Measurements from ENCODE around the gene DNAJB7.

GRCh38 chr22:40894417-40894816 lies 32.5 kb upstream of the DNAJB7 start:
- TF ChIP-seq, protein P1, sequence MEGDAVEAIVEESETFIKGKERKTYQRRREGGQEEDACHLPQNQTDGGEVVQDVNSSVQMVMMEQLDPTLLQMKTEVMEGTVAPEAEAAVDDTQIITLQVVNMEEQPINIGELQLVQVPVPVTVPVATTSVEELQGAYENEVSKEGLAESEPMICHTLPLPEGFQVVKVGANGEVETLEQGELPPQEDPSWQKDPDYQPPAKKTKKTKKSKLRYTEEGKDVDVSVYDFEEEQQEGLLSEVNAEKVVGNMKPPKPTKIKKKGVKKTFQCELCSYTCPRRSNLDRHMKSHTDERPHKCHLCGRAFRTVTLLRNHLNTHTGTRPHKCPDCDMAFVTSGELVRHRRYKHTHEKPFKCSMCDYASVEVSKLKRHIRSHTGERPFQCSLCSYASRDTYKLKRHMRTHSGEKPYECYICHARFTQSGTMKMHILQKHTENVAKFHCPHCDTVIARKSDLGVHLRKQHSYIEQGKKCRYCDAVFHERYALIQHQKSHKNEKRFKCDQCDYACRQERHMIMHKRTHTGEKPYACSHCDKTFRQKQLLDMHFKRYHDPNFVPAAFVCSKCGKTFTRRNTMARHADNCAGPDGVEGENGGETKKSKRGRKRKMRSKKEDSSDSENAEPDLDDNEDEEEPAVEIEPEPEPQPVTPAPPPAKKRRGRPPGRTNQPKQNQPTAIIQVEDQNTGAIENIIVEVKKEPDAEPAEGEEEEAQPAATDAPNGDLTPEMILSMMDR (IDR thresholded peaks at IDR 0.05; ENCODE audit: low read depth, low read length), result no peak
- TF ChIP-seq POLR2A (IDR thresholded peaks at IDR 0.05; ENCODE audit: extremely low read depth, insufficient read length), result no peak

All from NB4 (cell line).